ENCODE results near the gene ZNF217.
"Not testable (repeated sequence)": the region's sequence is repeated elsewhere in the genome, so short reads cannot be mapped to it uniquely, and the experiment has no call there.

GRCh38 chr20:53592454-53592991 lies 1.1 kb downstream of the ZNF217 start:
- TF ChIP-seq CTCF (IDR thresholded peaks at IDR 0.05; ENCODE audit: low read length); EZH2 (IDR thresholded peaks at IDR 0.05; ENCODE audit: borderline replicate concordance, low read length): not testable (repeated sequence)
